Memory B cell (primary cell): ENCODE data around the gene SLC4A7.

Experiments used
- ATAC-seq: fragments of 150-1000 bp; cut with Tn5 transposase; 2 replicates; pipeline ENCODE4 v1.10.0; 2021; ENCODE audit warnings: low read depth, mild to moderate bottlenecking, moderate library complexity
- DNase-seq, 2 donors: peaks; one replicate each; pipeline ENCODE4 v3.0.0; 2022; ENCODE audit warnings: low spot score in 2 of 2
- H3K27ac Mint-ChIP-seq: one replicate; pipeline ENCODE4 v1.8.0; 2022; ENCODE audit warnings: mild to moderate bottlenecking, moderate library complexity, mixed read lengths
- H3K27me3 Mint-ChIP-seq: one replicate; pipeline ENCODE4 v1.8.0; 2022; ENCODE audit warnings: mixed read lengths
- H3K36me3 Mint-ChIP-seq: one replicate; pipeline ENCODE4 v1.8.0; 2022; ENCODE audit warnings: mild to moderate bottlenecking, mixed read lengths
- H3K4me1 Mint-ChIP-seq: one replicate; pipeline ENCODE4 v1.8.0; 2022; ENCODE audit warnings: mixed read lengths
- H3K4me3 Mint-ChIP-seq: one replicate; pipeline ENCODE4 v1.8.0; 2022; ENCODE audit warnings: mild to moderate bottlenecking, moderate library complexity, mixed read lengths
- H3K9me3 Mint-ChIP-seq: one replicate; pipeline ENCODE4 v1.8.0; 2022; ENCODE audit warnings: mixed read lengths

SLC4A7 gene

DNA sequence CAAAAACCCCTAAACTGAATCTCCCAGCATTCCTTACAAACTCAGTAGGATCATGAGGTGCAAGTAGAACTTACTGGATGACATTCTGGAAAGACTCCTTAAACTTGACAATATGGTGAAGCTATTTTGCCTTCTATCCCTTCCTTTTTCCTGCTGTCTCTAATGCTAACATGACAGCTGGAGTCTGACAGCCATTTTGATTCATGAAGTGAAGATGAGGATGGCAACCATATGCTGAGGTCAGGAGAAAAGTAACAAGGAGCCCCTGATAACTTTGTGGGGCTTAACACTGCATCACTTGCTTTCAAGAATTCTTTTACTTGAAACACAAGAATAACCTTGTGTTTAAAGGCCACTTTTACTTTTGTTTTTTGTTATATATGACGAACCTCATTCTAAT, 100.0 kb downstream of the SLC4A7 start:
- Mint-ChIP-seq H3K27me3 (no peaks in the 10 kb centered on the region), H3K4me1 (no peaks in the 10 kb centered on the region), H3K36me3 (peaks cover 24% of the 10 kb centered on the region), H3K4me3 (no peak overlapping the region), H3K27ac (no peak overlapping the region), H3K9me3 (no peaks in the 10 kb centered on the region)
- DNase-seq (no peak), ATAC-seq (no peak)

DNA sequence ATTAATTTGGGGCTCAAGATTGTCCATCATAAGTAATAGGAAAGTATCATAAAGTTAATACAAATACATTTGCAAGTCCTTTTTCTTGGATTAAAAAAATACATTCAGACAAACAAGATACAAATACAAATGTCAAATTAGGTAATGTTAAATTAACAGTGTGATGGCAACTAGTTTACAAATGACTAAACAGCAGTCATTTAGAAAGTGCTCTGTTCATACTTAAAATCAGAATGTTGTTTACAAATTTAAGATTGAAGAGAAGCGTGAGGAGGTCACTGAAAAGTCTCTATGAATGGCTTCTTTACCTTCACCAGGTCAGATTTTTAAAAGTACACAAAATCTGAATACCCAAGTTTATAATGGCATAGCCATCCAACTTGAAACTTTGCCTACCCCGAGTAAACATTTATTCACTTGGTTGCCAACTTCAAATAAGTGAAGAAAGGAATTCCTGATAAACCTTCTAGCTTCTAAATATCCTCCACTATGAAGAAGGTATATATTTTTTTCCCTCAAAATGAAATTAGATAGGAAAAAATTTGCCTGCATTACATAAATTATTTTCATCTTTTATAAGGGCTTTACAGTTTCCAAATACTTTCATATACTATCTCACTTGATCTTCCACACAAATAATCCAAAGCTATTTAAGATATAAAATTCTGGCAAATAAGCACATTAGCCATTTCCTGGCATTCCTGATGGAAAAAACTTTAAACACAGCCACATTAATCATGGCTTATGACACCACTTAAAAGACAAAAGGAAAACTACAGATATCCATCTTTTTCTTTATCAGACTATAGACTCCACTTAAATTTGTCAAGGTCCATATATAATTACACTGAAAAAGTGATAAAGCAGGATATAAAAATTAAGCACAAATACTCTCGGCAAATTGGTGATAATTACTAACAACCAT, 103.5 kb downstream of the SLC4A7 start:
- Mint-ChIP-seq H3K27me3 (no peaks in the 10 kb centered on the region), H3K36me3 (peaks cover 23% of the 10 kb centered on the region), H3K4me1 (no peaks in the 10 kb centered on the region), H3K9me3 (no peaks in the 10 kb centered on the region), H3K4me3 (no peak overlapping the region), H3K27ac (no peak overlapping the region)
- no peak for DNase-seq
- ATAC-seq, result no peak

DNA sequence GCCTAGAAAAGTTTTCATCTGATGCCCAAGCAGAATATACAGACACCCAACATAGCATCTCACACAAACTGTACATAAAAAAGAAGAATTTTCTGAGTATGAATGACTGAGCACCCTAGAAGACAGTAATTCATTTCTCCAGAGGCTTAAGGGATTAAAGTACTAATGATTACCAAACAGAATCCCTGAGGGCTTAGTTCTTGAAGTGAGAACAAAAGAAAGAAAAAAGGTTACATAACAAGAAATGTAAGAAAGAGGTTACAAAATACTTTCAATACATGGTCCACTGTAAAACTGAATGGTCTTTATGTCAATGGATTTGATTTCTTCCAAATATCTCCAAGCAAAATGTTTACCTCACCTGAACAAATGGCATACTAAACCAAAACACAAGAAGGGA, 105.9 kb downstream of the SLC4A7 start:
- no peak overlapping the region for H3K4me3 Mint-ChIP-seq
- H3K36me3 Mint-ChIP-seq, result peaks cover 16% of the 10 kb centered on the region
- ATAC-seq, result no peak
- no peak for DNase-seq
- peak overlapping the region; percentile 67 for H3K27ac Mint-ChIP-seq
- H3K27me3 Mint-ChIP-seq, result no peaks in the 10 kb centered on the region
- H3K4me1 Mint-ChIP-seq, result no peaks in the 10 kb centered on the region
- no peaks in the 10 kb centered on the region for H3K9me3 Mint-ChIP-seq

DNA sequence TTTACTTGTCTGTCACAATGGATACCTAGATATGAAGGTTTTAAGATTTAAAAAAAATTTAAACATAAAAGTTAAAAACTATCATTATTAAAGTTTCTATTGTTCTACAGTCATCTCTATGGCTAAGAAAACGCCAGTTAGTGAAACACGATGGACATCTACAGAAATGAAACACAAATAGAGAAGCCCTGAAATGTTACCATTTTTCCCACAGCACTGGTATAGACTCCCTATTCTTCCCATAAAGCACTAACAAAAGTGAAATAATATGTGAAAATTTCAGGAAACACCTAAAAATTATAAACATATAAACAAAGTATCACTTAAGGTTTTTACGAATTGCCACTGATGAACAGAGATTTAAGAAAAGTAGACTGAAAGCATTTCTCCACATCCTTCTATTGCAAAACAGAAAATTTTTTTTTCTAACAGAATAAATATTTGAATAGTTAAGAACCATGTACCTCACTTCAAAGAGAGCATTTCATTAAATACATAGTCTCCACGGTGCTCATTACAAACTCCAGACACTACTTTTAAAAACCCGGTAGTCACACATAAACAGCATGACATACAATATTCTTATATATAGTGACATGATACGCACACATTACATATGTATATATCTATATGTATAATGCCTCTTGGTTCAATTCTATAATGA, 107.9 kb downstream of the SLC4A7 start:
- no peak overlapping the region for H3K4me3 Mint-ChIP-seq

DNA sequence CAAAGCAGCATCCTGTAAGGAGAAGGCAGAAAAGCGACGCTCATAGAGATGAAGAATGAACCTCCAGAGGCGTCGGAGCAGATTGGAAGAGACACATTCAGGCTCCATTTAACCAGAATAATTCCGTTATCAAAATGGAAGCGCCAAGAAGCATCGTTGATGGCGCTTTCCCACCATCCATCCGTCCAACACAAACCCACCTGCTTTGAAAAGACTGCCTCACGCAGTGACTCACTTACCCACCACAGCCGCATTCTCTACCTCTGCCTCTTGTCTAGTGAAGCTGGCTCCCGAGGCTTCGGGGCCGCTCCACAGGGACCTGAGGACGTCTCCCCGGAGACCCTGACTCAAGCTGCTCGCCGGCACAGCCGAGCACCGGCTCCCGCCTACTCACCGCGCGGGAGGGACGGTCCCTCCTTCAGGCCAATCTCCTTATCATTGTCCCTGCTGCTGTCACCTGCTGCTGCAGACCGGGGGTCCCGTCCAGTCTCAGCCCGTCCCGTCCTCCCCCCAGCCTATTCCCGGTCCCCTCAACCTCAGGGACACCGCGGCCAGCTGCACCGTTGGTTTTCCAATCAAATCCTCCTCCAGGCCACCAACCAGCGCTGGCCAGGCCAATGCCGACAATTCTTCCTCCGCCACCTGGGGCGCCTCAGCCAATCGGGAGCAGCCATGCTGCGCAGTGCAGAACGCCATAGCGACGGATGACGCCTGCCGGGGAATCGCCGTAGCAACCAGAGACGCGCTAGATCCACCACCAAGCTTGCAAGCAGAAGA, 115.2 kb downstream of the SLC4A7 start, which contains the start of gene NEK10:
Gene NEK10 (minus strand): TSS at position 553 of the 777 bp plus-strand sequence. CDS start 16,501 bp downstream, outside the sequence.
- Mint-ChIP-seq H3K27me3 (peaks cover 2% of the 10 kb centered on the region), H3K4me3 (peak within 1 kb of the TSS; percentile 85), H3K36me3 (peaks cover 2% of the 10 kb centered on the region), H3K27ac (peak within 1 kb of the TSS; percentile 53), H3K9me3 (no peaks in the 10 kb centered on the region), H3K4me1 (peaks cover 14% of the 10 kb centered on the region)
- ATAC-seq, result peak; percentile 100
- peak; percentile 84 to 90 for DNase-seq

More for the DNA sequence above, 107.9 kb downstream of the SLC4A7 start:
- Mint-ChIP-seq H3K4me1 (no peaks in the 10 kb centered on the region), H3K9me3 (no peaks in the 10 kb centered on the region), H3K36me3 (peaks cover 9% of the 10 kb centered on the region), H3K27me3 (no peaks in the 10 kb centered on the region), H3K27ac (no peak overlapping the region)
- DNase-seq (no peak), ATAC-seq (no peak)

DNA sequence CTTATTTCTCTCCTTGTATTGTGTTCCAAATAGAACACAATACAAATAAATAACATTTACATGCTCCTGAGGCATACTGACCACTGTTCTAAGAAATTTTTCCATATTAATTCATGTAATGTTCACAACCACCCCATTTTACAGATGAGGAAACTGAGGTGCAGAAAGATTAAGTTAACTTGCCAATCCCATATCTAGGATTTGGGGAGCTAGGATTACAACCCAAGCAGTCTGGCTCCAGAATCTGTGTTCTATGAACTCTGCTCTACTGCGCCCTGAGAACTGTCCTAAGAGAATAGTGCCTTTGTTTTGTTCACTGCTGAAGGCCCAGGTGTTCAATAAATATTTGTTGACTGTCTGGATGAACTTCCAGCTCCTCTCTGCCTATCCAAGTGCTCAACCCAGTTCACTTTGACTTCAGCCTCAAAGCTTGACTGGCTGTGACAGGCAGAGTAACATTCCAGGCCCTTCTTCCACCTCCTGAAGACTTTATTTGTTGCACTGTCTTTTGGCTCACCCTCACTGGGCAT, 118.1 kb downstream of the SLC4A7 start:
- Mint-ChIP-seq H3K27ac (no peak overlapping the region), H3K4me3 (no peak overlapping the region), H3K4me1 (peaks cover 15% of the 10 kb centered on the region), H3K27me3 (peaks cover 2% of the 10 kb centered on the region), H3K9me3 (no peaks in the 10 kb centered on the region), H3K36me3 (no peaks in the 10 kb centered on the region)
- ATAC-seq, result no peak
- DNase-seq, result no peak

DNA sequence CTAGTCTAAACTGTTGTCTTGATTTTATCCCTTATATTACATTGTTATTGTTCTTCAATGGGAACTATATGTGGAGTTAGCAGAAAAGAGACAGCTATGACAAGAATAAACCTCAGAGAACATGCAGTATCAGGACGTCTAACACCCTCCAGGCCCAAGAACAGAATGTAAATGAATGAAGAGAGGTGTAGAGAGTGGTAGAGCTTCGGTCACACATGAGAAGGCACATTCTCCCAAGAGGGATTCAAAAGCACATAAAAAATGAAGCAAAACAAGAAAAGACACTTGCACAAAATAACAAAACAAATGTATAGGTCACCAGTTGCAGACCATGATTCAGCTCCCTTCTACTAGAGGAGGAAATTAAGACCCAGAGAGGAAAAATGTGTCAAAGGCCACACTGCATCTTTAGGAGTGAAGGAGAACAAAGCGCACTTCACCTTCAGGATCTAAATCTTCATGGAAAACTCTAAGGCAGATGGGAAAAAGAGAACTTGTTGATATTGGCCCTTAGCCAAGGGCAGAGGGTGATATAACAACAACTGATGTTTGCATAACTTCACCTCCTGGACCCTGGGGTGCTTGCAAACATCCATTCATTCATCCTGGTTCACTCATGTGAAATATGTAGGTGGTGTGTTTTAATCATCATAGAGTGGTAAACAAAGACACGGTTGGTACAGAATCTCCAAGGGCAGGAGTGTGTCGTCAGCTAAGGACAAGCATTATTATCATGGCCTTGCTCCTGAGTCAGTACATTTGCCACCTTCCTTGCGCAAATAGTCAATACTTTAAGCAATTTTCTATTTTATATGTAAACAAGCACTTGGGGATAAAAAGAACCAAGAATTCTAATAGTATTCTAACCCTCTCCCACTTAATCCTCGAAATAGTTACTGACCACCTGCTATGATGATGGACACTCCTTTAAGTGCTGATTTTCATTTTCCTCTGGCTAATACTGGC, 123.8 kb downstream of the SLC4A7 start:
- H3K9me3 Mint-ChIP-seq, result no peaks in the 10 kb centered on the region
- H3K4me1 Mint-ChIP-seq, result peaks cover 15% of the 10 kb centered on the region
- peak overlapping the region; percentile 9 for H3K27ac Mint-ChIP-seq

DNA sequence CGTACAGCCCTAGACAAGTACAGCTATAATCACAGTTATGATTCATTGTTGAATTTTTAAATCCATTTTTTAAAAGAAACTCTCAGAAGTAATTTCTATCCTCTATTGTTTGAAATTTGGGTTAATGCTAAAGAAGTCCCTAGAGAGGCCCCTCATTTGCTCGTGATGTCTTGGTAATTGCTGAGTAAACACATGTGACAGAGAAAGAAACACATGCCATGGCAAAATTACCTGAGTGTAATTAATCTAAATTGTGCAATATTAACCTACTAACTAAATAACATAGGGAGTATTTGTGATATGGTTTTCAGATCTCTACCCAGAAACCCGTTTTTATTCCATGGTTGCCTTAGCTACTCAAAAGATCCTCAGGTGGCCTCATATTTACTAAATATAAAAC, 125.8 kb downstream of the SLC4A7 start:
- no peak overlapping the region for H3K27ac Mint-ChIP-seq

More for the DNA sequence above, 123.8 kb downstream of the SLC4A7 start:
- Mint-ChIP-seq H3K36me3 (no peaks in the 10 kb centered on the region), H3K27me3 (no peaks in the 10 kb centered on the region), H3K4me3 (no peak overlapping the region)
- DNase-seq (no peak), ATAC-seq (peak; percentile 51)

DNA sequence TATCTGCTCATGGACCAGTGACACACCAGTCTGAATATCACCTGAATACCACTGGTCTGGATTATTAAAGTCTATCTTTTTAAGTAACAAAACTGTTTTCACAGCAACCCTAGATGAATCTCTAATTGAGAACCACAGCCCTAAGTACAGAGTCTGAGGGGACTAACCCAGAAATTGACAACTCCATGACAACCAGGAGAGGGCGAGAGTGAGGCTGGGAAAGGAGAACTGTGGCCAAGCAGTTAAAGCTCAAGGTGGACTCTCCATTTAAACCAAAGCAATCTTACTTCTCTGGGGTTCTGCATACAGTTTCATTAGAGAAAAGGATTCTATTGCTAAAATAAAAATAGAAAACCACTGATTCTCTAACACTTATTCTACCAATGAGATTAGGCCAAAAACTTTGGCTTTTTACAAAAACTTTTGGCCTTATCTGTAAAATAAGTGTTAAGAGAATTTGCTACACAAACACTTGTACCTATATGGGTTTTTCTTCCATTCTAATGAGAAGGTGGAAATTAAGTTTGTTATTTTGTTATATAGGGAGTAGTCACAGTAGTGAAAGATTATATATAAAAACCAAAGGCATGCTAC, 126.4 kb downstream of the SLC4A7 start:
- Mint-ChIP-seq H3K27me3 (no peaks in the 10 kb centered on the region), H3K4me3 (no peak overlapping the region), H3K27ac (no peak overlapping the region), H3K36me3 (no peaks in the 10 kb centered on the region), H3K9me3 (no peaks in the 10 kb centered on the region), H3K4me1 (peaks cover 15% of the 10 kb centered on the region)
- DNase-seq (peak; percentile 33 to 49), ATAC-seq (peak; percentile 91)

More for the DNA sequence above, 125.8 kb downstream of the SLC4A7 start:
- ATAC-seq (no peak), DNase-seq (no peak)
- H3K4me3 Mint-ChIP-seq, result no peak overlapping the region
- H3K36me3 Mint-ChIP-seq, result no peaks in the 10 kb centered on the region
- peaks cover 15% of the 10 kb centered on the region for H3K4me1 Mint-ChIP-seq
- H3K9me3 Mint-ChIP-seq, result no peaks in the 10 kb centered on the region
- H3K27me3 Mint-ChIP-seq, result no peaks in the 10 kb centered on the region

DNA sequence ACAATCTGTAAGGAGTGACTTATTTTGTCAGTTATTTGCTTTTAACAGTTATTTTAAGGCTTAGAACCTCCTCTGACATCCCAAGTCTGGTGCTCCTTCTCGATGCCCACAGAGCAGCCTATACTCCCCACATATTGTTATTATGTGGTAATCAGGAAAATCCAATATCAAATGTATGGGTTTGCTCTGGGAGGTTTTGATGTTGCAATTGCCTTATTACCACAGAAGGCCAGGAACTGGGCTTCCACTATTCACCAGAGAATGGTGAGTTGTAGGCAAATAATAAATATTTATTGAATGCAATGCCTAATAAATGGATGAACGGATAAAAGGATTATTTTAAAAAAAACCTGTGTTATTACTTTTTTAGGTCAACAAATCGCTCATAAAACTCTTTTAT, 127.2 kb downstream of the SLC4A7 start:
- no peak overlapping the region for H3K27ac Mint-ChIP-seq
- no peaks in the 10 kb centered on the region for H3K27me3 Mint-ChIP-seq
- no peak overlapping the region for H3K4me3 Mint-ChIP-seq
- no peaks in the 10 kb centered on the region for H3K9me3 Mint-ChIP-seq
- H3K36me3 Mint-ChIP-seq, result no peaks in the 10 kb centered on the region
- DNase-seq (no peak), ATAC-seq (no peak)
- peaks cover 15% of the 10 kb centered on the region for H3K4me1 Mint-ChIP-seq

DNA sequence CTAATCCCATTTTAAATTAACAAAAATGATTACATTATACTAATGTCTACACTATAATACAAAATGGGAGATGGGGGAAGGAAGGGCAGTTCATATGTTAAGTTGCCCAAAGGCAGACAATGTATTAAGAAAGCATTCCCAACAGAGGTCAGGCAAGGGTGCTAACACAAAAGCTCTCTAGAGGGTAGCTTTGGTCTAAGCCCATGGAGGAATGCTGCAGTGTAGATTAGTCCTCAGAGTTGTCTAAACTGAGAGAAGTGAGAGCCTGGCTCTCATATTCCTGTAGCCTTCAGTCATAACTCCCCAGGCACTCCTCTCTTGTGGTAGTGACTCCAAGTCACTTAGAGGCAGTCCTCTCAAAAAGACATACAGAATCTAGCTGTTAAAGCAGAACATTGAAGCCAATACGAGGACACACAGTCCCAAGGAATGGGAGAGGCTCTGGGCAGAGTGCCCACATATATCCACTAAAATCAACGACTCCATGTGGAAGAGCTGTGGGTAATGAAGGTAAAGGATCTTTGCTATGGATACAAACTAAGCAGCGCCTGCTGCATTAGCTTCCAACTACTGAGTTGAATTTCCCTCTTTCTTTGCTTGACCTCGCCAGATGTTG, 129.5 kb downstream of the SLC4A7 start:
- Mint-ChIP-seq H3K27me3 (no peaks in the 10 kb centered on the region), H3K4me1 (peaks cover 4% of the 10 kb centered on the region), H3K9me3 (no peaks in the 10 kb centered on the region), H3K4me3 (no peak overlapping the region), H3K27ac (no peak overlapping the region), H3K36me3 (no peaks in the 10 kb centered on the region)
- DNase-seq (no peak), ATAC-seq (no peak)

DNA sequence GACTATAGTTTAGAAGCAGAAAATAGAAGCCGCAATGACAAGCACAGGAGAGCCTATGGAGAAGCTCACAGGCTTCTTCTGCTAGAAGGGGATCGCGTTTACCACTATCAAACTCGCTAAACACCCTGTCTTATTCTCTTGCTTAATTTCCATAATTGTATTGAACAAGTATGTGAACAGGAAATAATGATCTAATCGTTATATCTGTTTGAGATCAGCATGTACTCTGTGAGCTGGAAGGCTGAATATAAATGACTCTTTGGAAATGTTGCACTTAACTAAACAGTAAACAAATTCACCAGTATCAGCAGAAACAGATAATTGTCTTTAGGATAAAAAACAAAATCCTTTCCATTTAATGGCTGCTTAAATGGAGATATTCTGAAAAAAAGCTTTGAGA, 130.0 kb downstream of the SLC4A7 start:
- Mint-ChIP-seq H3K9me3 (no peaks in the 10 kb centered on the region), H3K4me1 (peaks cover 8% of the 10 kb centered on the region), H3K27ac (no peak overlapping the region), H3K27me3 (no peaks in the 10 kb centered on the region), H3K4me3 (no peak overlapping the region), H3K36me3 (no peaks in the 10 kb centered on the region)
- ATAC-seq (no peak), DNase-seq (no peak)
